Measurements from ENCODE around the gene GRAMD2A.

- TF ChIP-seq REST (IDR thresholded peaks at IDR 0.05; ENCODE audit: unreplicated experiment) (no peak), CTCF (conservative IDR thresholded peaks at IDR 0.05; ENCODE audit: low read depth in 2 of 2) (no peak), POLR2AphosphoS5 (IDR thresholded peaks at IDR 0.05; ENCODE audit: low read depth) (no peak), CREB1 (CRISPR knock-in tag; IDR thresholded peaks at IDR 0.05; ENCODE audit: low read depth) (no peak; the same call in 1 of the 2 replicates), JUNB (IDR thresholded peaks at IDR 0.05; ENCODE audit: unreplicated experiment) (no peak), EZH2phosphoT487 (IDR thresholded peaks at IDR 0.05; ENCODE audit: unreplicated experiment) (no peak), EZH2 (IDR thresholded peaks at IDR 0.05; ENCODE audit: low read depth, unreplicated experiment) (no peak)
Observed at GRCh38 chr15:72242775-72243370, 45.3 kb upstream of the GRAMD2A start.

Data from GM23338 (cell line).